ENCODE data around the gene GLT6D1. TPM values are rescaled to one million over a fixed set of nuclear protein-coding genes. Genes with fewer than 3 reads are reported as not detected.
A peak's percentile ranks its signal among the peaks of the same experiment; 100 is the strongest.

The GLT6D1 gene
- total RNA-seq, 1 experiment from 2014 or later, result not detected

DNA sequence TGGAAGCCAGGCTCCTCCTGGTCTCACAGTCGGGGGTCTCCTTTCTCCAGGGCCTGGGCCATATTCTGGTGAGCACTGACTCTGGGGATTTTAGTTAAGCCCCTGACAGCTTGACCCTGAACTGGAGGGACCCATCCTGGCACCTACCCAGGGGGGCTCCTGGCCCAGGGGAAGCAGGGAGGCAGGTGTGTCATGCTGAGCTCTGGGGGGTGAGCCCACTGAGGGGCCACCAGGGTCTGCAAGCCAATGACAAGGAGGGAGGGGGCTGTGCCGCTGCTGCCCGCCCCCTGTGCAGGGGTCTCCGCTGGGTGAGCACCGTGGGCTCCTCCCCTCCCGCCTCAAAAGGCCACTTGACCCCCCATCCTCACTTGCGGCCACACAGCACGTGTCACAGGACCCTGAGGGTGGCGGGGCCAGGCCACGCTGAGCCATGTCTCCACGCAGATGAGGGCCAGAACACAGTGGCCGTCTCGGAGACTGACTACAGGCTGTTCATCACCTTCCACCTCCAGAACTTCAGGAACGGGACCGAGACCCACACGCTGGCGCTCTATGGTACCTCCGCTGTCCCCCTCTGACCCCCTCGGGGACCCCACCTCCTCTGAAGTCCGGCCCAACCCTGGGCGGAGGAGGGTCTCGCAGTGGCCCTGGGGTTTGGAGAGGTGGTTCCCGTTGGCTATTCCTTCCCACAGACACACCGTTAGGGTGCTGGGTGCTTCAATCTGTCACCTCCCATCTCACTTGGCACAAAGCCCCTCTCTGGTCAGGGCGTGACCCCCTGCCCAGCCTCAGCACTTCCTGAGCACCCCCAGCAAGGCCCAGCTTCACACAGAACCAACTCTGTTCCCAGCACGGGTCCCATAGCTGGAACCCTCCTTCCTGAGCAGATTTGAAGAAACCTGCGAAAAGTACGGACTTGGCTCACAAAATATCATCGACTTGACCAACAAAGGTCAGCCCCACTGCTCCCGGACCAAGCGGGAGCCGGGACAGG, 25.8 kb upstream of the GLT6D1 start:
- H3K27ac ChIP-seq (ENCODE audit: low read length), result no peak overlapping the region
- H3K4me1 ChIP-seq (ENCODE audit: control insufficient read depth, insufficient read depth, low read length), result no peaks in the 10 kb centered on the region
- BruUV-seq (replicated peaks), result no TSS peak
- DNase-seq (ENCODE audit: low read depth, low spot score) (no peak), ATAC-seq (peak; percentile 66; the same call in 1 of the 2 replicates)
- no peaks in the 10 kb centered on the region for H3K27me3 ChIP-seq (ENCODE audit: control insufficient read depth, insufficient read depth, low read length)
- ChIA-PET POLR2A (no interaction called here), CTCF (no interaction called here)
- in situ Hi-C loops (cut with HindIII; ENCODE audit: low pct_unique_long_range_greater_than_20kb, low sequenced_read_pairs) (no loop called here), intact Hi-C loops (cut with micrococcal nuclease; ENCODE audit: unreplicated experiment) (no loop called here)
- no peaks in the 10 kb centered on the region for H3K9me3 ChIP-seq (ENCODE audit: control insufficient read depth, insufficient read depth, low read depth, low read length)
- H3K36me3 ChIP-seq (ENCODE audit: control insufficient read depth, insufficient read depth, low read length), result no peaks in the 10 kb centered on the region
- no peak overlapping the region for H3K4me3 ChIP-seq (ENCODE audit: low read depth in 2 of 2, low read length in 2 of 2)
- no peak for TF ChIP-seq SIN3A (IDR thresholded peaks at IDR 0.05; ENCODE audit: borderline replicate concordance, insufficient read depth, low read depth, low read length)
- TF ChIP-seq, protein P1, sequence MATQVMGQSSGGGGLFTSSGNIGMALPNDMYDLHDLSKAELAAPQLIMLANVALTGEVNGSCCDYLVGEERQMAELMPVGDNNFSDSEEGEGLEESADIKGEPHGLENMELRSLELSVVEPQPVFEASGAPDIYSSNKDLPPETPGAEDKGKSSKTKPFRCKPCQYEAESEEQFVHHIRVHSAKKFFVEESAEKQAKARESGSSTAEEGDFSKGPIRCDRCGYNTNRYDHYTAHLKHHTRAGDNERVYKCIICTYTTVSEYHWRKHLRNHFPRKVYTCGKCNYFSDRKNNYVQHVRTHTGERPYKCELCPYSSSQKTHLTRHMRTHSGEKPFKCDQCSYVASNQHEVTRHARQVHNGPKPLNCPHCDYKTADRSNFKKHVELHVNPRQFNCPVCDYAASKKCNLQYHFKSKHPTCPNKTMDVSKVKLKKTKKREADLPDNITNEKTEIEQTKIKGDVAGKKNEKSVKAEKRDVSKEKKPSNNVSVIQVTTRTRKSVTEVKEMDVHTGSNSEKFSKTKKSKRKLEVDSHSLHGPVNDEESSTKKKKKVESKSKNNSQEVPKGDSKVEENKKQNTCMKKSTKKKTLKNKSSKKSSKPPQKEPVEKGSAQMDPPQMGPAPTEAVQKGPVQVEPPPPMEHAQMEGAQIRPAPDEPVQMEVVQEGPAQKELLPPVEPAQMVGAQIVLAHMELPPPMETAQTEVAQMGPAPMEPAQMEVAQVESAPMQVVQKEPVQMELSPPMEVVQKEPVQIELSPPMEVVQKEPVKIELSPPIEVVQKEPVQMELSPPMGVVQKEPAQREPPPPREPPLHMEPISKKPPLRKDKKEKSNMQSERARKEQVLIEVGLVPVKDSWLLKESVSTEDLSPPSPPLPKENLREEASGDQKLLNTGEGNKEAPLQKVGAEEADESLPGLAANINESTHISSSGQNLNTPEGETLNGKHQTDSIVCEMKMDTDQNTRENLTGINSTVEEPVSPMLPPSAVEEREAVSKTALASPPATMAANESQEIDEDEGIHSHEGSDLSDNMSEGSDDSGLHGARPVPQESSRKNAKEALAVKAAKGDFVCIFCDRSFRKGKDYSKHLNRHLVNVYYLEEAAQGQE (IDR thresholded peaks at IDR 0.05; ENCODE audit: insufficient read depth in 1 of 2, low read depth in 2 of 2, low read length in 1 of 2), result no peak

DNA sequence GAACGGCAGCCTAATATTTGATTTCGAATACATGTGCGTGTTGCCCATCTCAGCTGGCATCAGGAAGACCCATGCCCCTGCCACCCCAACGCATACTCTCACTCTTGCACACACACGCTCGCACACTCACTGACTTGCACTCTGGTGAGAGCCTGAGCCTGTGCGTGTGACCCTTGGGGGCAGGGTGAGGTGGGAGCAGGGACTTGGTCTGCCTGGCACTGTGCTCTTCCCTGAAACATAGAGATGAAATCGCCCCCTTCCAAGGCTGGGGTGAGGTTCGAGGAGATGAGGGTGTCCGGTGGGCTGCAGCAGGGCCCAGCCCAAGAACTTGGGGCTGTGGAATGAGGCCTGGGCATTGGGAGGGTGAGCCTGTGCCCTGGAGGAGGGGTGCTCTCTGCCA, 24.9 kb upstream of the GLT6D1 start:
- Histone ChIP-seq H3K4me3 (ENCODE audit: low read depth in 2 of 2, low read length in 2 of 2) (no peak overlapping the region), H3K27me3 (ENCODE audit: control insufficient read depth, insufficient read depth, low read length) (no peaks in the 10 kb centered on the region)
- in situ Hi-C loops (cut with HindIII; ENCODE audit: low pct_unique_long_range_greater_than_20kb, low sequenced_read_pairs), result no loop called here

More for the DNA sequence above, 24.9 kb upstream of the GLT6D1 start:
- ATAC-seq (no peak), DNase-seq (ENCODE audit: low read depth, low spot score) (no peak)
- no peaks in the 10 kb centered on the region for H3K36me3 ChIP-seq (ENCODE audit: control insufficient read depth, insufficient read depth, low read length)
- TF ChIP-seq POLR2AphosphoS5 (IDR thresholded peaks at IDR 0.05; ENCODE audit: low read depth, low read length) (no peak), SIN3A (IDR thresholded peaks at IDR 0.05; ENCODE audit: borderline replicate concordance, insufficient read depth, low read depth, low read length) (no peak), TCF7L2 (IDR thresholded peaks at IDR 0.05; ENCODE audit: low read depth, low read length) (no peak)
- TF ChIP-seq, protein P2, sequence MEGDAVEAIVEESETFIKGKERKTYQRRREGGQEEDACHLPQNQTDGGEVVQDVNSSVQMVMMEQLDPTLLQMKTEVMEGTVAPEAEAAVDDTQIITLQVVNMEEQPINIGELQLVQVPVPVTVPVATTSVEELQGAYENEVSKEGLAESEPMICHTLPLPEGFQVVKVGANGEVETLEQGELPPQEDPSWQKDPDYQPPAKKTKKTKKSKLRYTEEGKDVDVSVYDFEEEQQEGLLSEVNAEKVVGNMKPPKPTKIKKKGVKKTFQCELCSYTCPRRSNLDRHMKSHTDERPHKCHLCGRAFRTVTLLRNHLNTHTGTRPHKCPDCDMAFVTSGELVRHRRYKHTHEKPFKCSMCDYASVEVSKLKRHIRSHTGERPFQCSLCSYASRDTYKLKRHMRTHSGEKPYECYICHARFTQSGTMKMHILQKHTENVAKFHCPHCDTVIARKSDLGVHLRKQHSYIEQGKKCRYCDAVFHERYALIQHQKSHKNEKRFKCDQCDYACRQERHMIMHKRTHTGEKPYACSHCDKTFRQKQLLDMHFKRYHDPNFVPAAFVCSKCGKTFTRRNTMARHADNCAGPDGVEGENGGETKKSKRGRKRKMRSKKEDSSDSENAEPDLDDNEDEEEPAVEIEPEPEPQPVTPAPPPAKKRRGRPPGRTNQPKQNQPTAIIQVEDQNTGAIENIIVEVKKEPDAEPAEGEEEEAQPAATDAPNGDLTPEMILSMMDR (IDR thresholded peaks at IDR 0.05), result no peak
- TF ChIP-seq, protein P1 (IDR thresholded peaks at IDR 0.05; ENCODE audit: insufficient read depth in 1 of 2, low read depth in 2 of 2, low read length in 1 of 2), result no peak
- H3K9me3 ChIP-seq (ENCODE audit: control insufficient read depth, insufficient read depth, low read depth, low read length), result no peaks in the 10 kb centered on the region
- H3K4me1 ChIP-seq (ENCODE audit: control insufficient read depth, insufficient read depth, low read length), result no peaks in the 10 kb centered on the region
- BruUV-seq (replicated peaks), result no TSS peak
- H3K27ac ChIP-seq (ENCODE audit: low read length), result no peak overlapping the region
- POLR2A ChIA-PET, result no interaction called here
- intact Hi-C loops (cut with micrococcal nuclease; ENCODE audit: unreplicated experiment), result no loop called here
- CTCF ChIA-PET, result no interaction called here
